HG03064 (cell line): Measurements from ENCODE around the gene LCE1C.

ENCODE experiments used
- ATAC-seq: cut with Tn5 transposase; IDR thresholded peaks from one replicate; pipeline ENCODE4 v1.9.1; 2021; ENCODE audit warnings: low read depth; ENCODE audit not compliant: unreplicated experiment

The LCE1C gene

GRCh38 chr1:152806576-152806975 lies at the start of gene LCE1C:
Gene LCE1C (minus strand): TSS chr1:152806651. CDS start chr1:152805478, 1,173 bp downstream.
- no peak for ATAC-seq

GRCh38 chr1:152855661-152856060 lies 49.2 kb upstream of the LCE1C start:
- no peak for ATAC-seq

GRCh38 chr1:152842556-152842955 lies 36.1 kb upstream of the LCE1C start, which contains the start of gene LCE6A:
Gene LCE6A (plus strand): TSS chr1:152842856. CDS start chr1:152843521, 665 bp downstream.
- no peak for ATAC-seq

- no peak for ATAC-seq
These were observed 30.4 kb upstream of the LCE1C start for GRCh38 chr1:152836870-152837269.

- no peak for ATAC-seq
These were observed 20.7 kb upstream of the LCE1C start, which contains the start of gene LCE1A for GRCh38 chr1:152827173-152827572. Gene LCE1A (plus strand): TSS chr1:152827473. CDS start chr1:152827473, 0 bp downstream.

GRCh38 chr1:152824964-152825363 lies 18.5 kb upstream of the LCE1C start:
- ATAC-seq, result no peak

- no peak for ATAC-seq
These were observed 16.8 kb upstream of the LCE1C start for GRCh38 chr1:152823294-152823693.

- ATAC-seq, result no peak
These were observed 10.9 kb upstream of the LCE1C start for GRCh38 chr1:152817309-152817708.

GRCh38 chr1:152811671-152812070 lies 5.2 kb upstream of the LCE1C start, which contains the start of gene LCE1B:
Gene LCE1B (plus strand): TSS chr1:152811971. CDS start chr1:152812447, 476 bp downstream.
- ATAC-seq, result no peak

- ATAC-seq, result no peak
These were observed 4.6 kb upstream of the LCE1C start for GRCh38 chr1:152811050-152811449.

GRCh38 chr1:152801333-152801732 lies 5.1 kb downstream of the LCE1C start:
- no peak for ATAC-seq

GRCh38 chr1:152796421-152796820 lies 10.0 kb downstream of the LCE1C start, which contains the start of gene LCE1D:
Gene LCE1D (plus strand): TSS chr1:152796721. CDS start chr1:152797795, 1,074 bp downstream.
- no peak for ATAC-seq

GRCh38 chr1:152795686-152796085 lies 10.8 kb downstream of the LCE1C start:
- no peak for ATAC-seq

- no peak for ATAC-seq
These were observed 20.4 kb downstream of the LCE1C start, which contains the start of gene LCE1E for GRCh38 chr1:152786077-152786476. Gene LCE1E (plus strand): TSS chr1:152786257. CDS start chr1:152787300, 1,043 bp downstream.

- no peak for ATAC-seq
These were observed 23.4 kb downstream of the LCE1C start for GRCh38 chr1:152783095-152783494.

GRCh38 chr1:152777510-152778137 lies 28.8 kb downstream of the LCE1C start:
- no peak for ATAC-seq

- ATAC-seq, result no peak
These were observed 30.1 kb downstream of the LCE1C start for GRCh38 chr1:152776361-152776760.

- ATAC-seq, result no peak
These were observed 31.6 kb downstream of the LCE1C start, which contains the start of gene LCE1F for GRCh38 chr1:152774875-152775274. Gene LCE1F (plus strand): TSS chr1:152775140. CDS start chr1:152776372, 1,232 bp downstream.

GRCh38 chr1:152770411-152770810 lies 36.0 kb downstream of the LCE1C start:
- ATAC-seq, result no peak

- ATAC-seq, result no peak
These were observed 37.5 kb downstream of the LCE1C start for GRCh38 chr1:152768847-152769533.

- no peak for ATAC-seq
These were observed 44.7 kb downstream of the LCE1C start for GRCh38 chr1:152761609-152762213.
